Left ventricle myocardium superior (tissue), 1 donor: ENCODE measurements around the gene IL13RA2. TPM values are rescaled to one million over a fixed set of nuclear protein-coding genes. Genes with fewer than 3 reads are reported as not detected.

ENCODE experiments used
- ATAC-seq: fragments of 200-7000 bp; cut with Tn5 transposase; one replicate; pipeline ENCODE4 v1.9.1; 2020; ENCODE audit warnings: mild to moderate bottlenecking, moderate library complexity
- DNase-seq: peaks from one replicate; pipeline ENCODE4 v3.0.0-alpha.2; 2020
- intact Hi-C: fragments of 100-400 bp; cut with micrococcal nuclease; formaldehyde crosslinking; loops from one replicate; pipeline ENCODE4 v1.11.0; 2022
- total RNA-seq: library from RNA; stranded (reverse); fragmentation: NEBNext Ultra II Directional; extraction: Animal tissue kit (Norgen Biotek cat#: 25700); gene quantifications from one replicate; pipeline ENCODE4 v1.2.1, GENCODE V29; 2021
- donor health status: DM: no; HTN: yes; CAD: no; lungs with severe emphysema.

IL13RA2 gene
- total RNA-seq, 1 donor from 2014 or later, result not detected

DNA sequence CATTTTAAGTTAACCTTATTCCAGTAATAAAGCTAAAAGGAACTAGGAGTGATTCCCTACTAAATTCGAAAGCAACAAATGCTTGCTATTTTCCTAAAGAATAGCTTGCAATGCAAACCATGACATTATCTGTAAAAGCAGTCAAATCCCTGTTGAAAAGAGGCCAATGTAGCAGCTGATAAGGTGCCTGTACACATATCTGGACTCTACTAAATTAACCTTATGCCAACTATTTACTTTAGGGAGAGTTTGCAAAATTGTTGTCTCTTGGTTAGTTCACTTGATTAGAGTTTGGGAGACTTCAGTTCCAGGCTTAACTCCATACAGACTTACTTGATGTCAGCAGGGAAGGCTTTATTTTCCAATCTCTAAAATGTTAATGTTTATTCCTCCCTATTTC is 6.0 kb downstream of the IL13RA2 start:
- intact Hi-C loops, result no loop called here
- no peak for DNase-seq
- ATAC-seq, result no peak

DNA sequence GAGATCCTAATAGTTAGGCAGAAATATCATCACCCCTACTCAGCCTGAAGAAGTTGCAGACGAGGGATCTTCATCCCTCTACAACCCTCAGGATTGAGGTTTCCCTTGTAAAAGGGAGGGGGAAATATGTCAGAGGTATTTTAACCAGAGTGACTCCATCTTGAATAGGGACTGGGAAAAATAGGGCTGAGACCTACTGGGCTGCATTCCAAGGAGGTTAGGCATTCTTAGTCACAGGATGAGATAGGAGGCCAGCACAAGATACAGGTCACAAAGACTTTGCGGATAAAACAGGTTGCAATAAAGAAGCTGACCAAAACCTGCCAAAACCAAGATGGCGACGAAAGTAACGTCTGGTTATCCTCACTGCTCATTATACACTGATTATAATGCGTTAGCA is 17.5 kb downstream of the IL13RA2 start:
- intact Hi-C loops, result no loop called here
- DNase-seq (no peak), ATAC-seq (no peak)

- DNase-seq (no peak), ATAC-seq (no peak)
- intact Hi-C loops, result no loop called here
These were observed 19.6 kb downstream of the IL13RA2 start for GRCh38 chrX:114997779-114998178.

- ATAC-seq, result no peak
- intact Hi-C loops, result no loop called here
- no peak for DNase-seq
These were observed 31.3 kb downstream of the IL13RA2 start for GRCh38 chrX:114985967-114986592.

DNA sequence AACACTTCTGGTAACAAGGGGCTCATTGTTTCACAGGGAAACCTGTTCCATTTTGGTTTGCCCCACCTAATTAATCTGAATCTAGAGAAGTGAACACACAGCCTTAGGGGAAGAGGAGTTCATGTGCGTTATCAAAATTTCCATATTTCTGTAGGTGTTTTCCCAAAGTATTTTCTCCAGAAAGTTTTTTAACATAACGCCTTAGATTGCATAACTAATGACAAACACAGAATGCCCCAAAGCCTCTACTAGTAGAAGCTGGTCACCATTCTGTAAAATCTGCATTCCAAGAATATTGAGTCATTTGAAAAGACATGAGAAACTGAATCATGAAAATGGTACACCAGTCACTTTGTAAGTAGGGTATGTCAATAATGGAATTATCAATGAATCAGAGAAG is 41.1 kb downstream of the IL13RA2 start:
- intact Hi-C loops, result no loop called here
- ATAC-seq, result no peak

DNA sequence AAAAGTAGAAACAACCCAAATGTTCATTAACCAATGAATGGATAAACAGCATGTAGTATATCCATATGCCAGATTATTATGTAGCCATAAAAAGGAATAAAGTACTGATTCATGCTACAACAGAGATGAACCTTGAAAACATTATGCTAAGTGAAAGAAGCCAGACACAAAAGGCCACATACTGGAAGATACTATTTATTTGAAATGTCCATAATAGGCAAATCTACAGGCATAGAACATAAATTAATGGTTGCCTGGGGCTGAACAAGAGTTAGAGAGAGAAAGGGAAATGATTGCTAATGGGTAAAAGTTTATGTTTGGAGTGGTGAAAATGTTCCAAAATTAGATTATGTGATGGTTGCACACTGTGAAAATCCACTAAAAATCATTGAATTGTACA is 44.4 kb downstream of the IL13RA2 start:
- intact Hi-C loops, result no loop called here
- ATAC-seq (no peak), DNase-seq (no peak)

More for the DNA sequence above, 41.1 kb downstream of the IL13RA2 start:
- DNase-seq, result no peak

- ATAC-seq, result no peak
- no peak for DNase-seq
- intact Hi-C loops, result no loop called here
These were observed 46.6 kb downstream of the IL13RA2 start for GRCh38 chrX:114970806-114971205.

GRCh38 chrX:114964374-114964773 is 53.0 kb downstream of the IL13RA2 start:
- DNase-seq (no peak), ATAC-seq (no peak)
- intact Hi-C loops, result loop anchor here (10.0 kb wide), 1 partner anchor 340 kb away; no protein-coding TSS in a partner anchor

DNA sequence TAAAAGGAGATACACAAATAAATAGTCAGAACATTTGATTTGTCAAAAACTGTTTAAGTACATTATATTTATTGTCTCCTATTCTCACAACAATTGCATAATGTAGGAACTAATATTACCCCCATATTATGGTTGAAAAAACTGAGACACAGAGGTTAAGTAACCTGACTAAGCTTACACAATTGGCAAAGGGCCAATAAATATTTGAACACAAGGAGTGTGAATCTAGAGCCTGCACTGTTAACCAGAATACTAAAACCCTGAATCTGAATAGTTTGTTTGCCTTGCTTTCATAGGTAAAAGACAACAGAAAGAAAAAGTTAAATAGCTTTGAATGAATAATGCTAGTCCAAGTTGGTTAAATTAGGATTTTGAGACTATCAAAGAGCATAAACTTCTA is 55.2 kb downstream of the IL13RA2 start:
- intact Hi-C loops, result loop anchor here (10.0 kb wide), 1 partner anchor 337 kb away; no protein-coding TSS in a partner anchor
- DNase-seq, result no peak
- no peak for ATAC-seq

GRCh38 chrX:114959729-114960128 is 57.7 kb downstream of the IL13RA2 start:
- intact Hi-C loops, result loop anchor here (10.0 kb wide), 1 partner anchor 335 kb away; no protein-coding TSS in a partner anchor
- DNase-seq, result no peak
- no peak for ATAC-seq

Other genes starting within 250 kb of the IL13RA2 start
- gene RBMXL3, start 171.8 kb upstream of the IL13RA2 start, total RNA-seq, result not detected
- gene LRCH2, start 216.5 kb upstream of the IL13RA2 start, total RNA-seq, result 1.6 TPM